Measurements from ENCODE around the gene EDA2R.

GRCh38 chrX:66676990-66677389 is 38.1 kb upstream of the EDA2R start:
- TF ChIP-seq CTCF (IDR thresholded peaks at IDR 0.05) (no peak), EP300 (IDR thresholded peaks at IDR 0.05) (no peak)
